ENCODE results near the gene ATP6V0B. TPM values are rescaled to one million over a fixed set of nuclear protein-coding genes. Genes with fewer than 3 reads are reported as not detected.

ATP6V0B gene
- total and polyA plus RNA-seq, 5 experiments from 2014 or later, result 55.8 to 213 (median 149) TPM

- Mint-ChIP-seq H3K9me3 (no peaks in the 10 kb centered on the region), H3K4me3 (peak overlapping the region; percentile 87 to 96 (median 94)), H3K27ac (peak overlapping the region in 8 of 10 donors; percentile 28 to 91 (median 57)), H3K27me3 (peaks cover 0 to 2% (median 0%) of the 10 kb centered on the region in 5 donors), H3K4me1 (peaks cover 15 to 20% (median 18%) of the 10 kb centered on the region in 4 donors), H3K36me3 (no peaks in the 10 kb centered on the region)
- POLR2A ChIA-PET, result interaction anchor here (1.3 kb wide), 1 partner anchor 16 kb away, joined by 4 read pairs; no protein-coding TSS in a partner anchor
- DNase-seq (no peak), ATAC-seq (no peak)
Observed at GRCh38 chr1:43992232-43992995, 17.7 kb downstream of the ATP6V0B start.

DNA sequence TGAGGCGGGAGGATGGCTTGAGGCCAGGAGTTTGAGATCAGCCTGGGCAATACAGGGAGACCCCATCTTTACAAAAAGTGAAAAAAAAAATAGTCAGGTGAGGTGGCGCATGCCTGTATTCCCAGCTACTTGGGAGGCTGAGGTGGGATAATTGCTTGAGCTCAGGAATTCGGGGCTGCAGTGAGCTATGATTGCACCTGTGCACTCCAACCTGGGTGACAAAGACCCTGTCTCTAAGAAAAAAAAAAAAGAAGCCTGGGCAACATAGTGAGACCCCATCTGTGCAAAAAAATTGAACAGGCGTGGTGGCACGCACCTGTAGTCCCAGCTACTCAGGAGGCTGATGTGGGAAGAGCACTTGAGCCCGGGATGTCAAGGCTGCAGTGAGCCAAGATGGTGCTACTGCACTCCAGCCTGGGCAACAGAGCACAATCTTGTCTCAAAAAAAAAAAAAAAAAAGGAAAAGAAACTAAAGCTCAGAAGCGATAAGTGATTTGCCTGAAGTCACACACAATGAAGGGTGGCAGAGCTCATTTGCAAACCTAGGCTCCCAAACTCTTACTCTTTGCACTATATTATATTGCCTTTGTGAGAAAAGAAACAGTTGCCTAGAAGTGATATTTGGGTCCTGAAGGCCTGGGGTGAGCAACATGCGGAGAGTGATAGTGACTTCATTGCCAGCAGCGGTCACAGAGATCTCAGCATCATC lies 18.6 kb downstream of the ATP6V0B start:
- no peaks in the 10 kb centered on the region for H3K36me3 Mint-ChIP-seq
- no peak for DNase-seq
- H3K9me3 Mint-ChIP-seq, result no peaks in the 10 kb centered on the region
- H3K4me3 Mint-ChIP-seq, result peak overlapping the region in 5 of 10 donors; percentile 47 to 95 (median 87)
- no peak overlapping the region for H3K27ac Mint-ChIP-seq
- no peak for ATAC-seq
- POLR2A ChIA-PET, result no interaction called here
- peaks cover 15 to 20% (median 18%) of the 10 kb centered on the region in 4 donors for H3K4me1 Mint-ChIP-seq
- H3K27me3 Mint-ChIP-seq, result peaks cover 0 to 2% (median 0%) of the 10 kb centered on the region in 5 donors

DNA sequence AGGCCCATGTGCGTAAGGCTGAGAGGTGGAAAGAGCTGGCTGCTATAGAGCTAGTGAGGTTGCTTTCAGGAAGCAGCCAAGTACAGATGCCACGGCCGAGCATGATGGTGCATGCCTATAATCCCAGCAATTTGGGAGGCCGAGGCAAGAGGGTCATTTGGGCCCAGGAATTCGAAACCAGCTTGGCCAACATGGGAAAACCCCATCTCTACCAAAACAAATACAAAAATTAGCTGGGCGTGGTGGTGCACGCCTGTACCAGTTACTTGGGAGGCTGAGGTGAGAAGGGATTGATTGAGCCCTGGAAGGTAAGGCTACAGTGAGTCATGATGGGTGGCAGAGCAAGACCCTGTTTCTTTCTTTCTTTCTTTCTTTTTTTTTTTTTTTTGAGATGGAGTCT lies 19.3 kb downstream of the ATP6V0B start:
- ATAC-seq (no peak), DNase-seq (no peak)
- no peaks in the 10 kb centered on the region for H3K9me3 Mint-ChIP-seq
- peaks cover 0 to 2% (median 0%) of the 10 kb centered on the region in 5 donors for H3K27me3 Mint-ChIP-seq
- peaks cover 17 to 20% (median 18%) of the 10 kb centered on the region in 4 donors for H3K4me1 Mint-ChIP-seq
- no peaks in the 10 kb centered on the region for H3K36me3 Mint-ChIP-seq
- POLR2A ChIA-PET, result no interaction called here
- H3K27ac Mint-ChIP-seq, result no peak overlapping the region
- H3K4me3 Mint-ChIP-seq, result no peak overlapping the region

- H3K9me3 Mint-ChIP-seq, result no peaks in the 10 kb centered on the region
- H3K4me3 Mint-ChIP-seq, result no peak overlapping the region
- H3K4me1 Mint-ChIP-seq, result peaks cover 16 to 20% (median 18%) of the 10 kb centered on the region in 4 donors
- ATAC-seq (no peak), DNase-seq (no peak)
- POLR2A ChIA-PET, result no interaction called here
- no peaks in the 10 kb centered on the region for H3K36me3 Mint-ChIP-seq
- peak overlapping the region in 2 of 10 donors; percentile 5 to 71 for H3K27ac Mint-ChIP-seq
- peaks cover 0 to 2% (median 0%) of the 10 kb centered on the region in 5 donors for H3K27me3 Mint-ChIP-seq
Observed at GRCh38 chr1:43994794-43995790, 20.3 kb downstream of the ATP6V0B start.

- Mint-ChIP-seq H3K36me3 (no peaks in the 10 kb centered on the region), H3K27me3 (peaks cover 0 to 2% (median 0%) of the 10 kb centered on the region in 5 donors), H3K4me3 (no peak overlapping the region), H3K4me1 (peaks cover 14 to 16% (median 15%) of the 10 kb centered on the region in 4 donors), H3K27ac (peak overlapping the region in 1 of 10 donors; percentile 20), H3K9me3 (no peaks in the 10 kb centered on the region)
- POLR2A ChIA-PET, result no interaction called here
- ATAC-seq (no peak), DNase-seq (no peak)
Observed at GRCh38 chr1:43995984-43996732, 21.4 kb downstream of the ATP6V0B start.

DNA sequence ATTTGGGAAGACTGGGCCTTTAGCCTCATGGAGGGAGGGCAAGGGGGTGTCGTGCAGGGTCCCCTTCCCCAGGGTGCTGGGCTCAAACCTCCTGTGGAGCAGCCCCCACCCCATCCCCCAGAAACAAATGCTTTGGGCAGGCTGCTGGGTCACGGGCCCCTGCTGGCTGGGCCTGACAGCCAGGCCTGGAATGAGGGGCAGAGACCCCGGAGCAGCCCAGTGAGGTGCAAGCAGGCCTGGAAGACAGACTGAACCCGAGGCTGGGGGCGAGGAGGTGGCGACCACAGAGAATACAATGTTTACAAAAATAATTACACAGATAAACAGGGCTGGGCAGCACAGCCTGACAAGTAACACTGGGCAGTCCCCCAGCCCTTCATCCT lies 22.0 kb downstream of the ATP6V0B start:
- ATAC-seq (no peak), DNase-seq (no peak)
- H3K36me3 Mint-ChIP-seq, result no peaks in the 10 kb centered on the region
- peaks cover 0 to 2% (median 0%) of the 10 kb centered on the region in 5 donors for H3K27me3 Mint-ChIP-seq
- H3K27ac Mint-ChIP-seq, result no peak overlapping the region
- peaks cover 10 to 14% (median 12%) of the 10 kb centered on the region in 4 donors for H3K4me1 Mint-ChIP-seq
- H3K9me3 Mint-ChIP-seq, result no peaks in the 10 kb centered on the region
- no peak overlapping the region for H3K4me3 Mint-ChIP-seq
- POLR2A ChIA-PET, result no interaction called here

DNA sequence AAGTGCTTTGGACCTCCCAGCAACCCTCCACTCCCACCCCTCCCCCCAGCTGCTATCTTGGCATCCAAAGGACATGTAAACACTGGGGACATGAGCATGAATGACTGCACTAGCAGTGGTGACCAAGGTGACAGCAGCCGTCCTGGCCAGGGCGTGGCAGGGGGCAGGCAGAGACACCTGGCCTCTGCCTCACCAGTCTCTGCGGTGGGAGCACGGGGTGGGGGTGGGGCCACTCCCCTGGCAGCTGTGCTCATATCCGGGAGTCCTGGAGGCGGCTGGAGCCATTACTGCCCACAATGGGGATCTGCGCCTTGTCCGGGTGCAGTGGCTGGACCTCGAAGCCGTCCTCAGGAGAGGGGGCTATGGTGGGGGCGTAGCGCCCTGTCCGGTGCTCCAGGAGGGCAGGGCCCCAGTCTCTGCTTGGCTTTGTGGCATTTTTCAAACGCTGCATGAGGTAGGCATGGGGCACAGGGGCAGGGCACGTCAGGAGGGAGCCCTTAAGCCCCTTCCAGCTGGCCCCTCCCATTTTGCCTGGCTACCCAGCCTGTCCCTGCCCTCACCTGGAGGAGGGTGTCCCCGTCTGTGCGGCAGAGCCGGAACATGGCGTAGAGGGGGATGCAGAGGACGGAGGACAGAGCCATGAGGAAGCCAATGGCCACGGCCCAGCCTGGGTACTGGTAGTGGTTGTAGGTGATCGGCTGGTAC lies 22.7 kb downstream of the ATP6V0B start:
- Mint-ChIP-seq H3K9me3 (no peaks in the 10 kb centered on the region), H3K27ac (no peak overlapping the region), H3K27me3 (peaks cover 0 to 2% (median 0%) of the 10 kb centered on the region in 5 donors), H3K4me1 (peaks cover 4 to 9% (median 6%) of the 10 kb centered on the region in 4 donors), H3K36me3 (no peaks in the 10 kb centered on the region), H3K4me3 (no peak overlapping the region)
- DNase-seq (no peak), ATAC-seq (no peak)
- POLR2A ChIA-PET, result interaction anchor here (0.6 kb wide), 1 partner anchor 8 kb away, joined by 3 read pairs; no protein-coding TSS in a partner anchor

DNA sequence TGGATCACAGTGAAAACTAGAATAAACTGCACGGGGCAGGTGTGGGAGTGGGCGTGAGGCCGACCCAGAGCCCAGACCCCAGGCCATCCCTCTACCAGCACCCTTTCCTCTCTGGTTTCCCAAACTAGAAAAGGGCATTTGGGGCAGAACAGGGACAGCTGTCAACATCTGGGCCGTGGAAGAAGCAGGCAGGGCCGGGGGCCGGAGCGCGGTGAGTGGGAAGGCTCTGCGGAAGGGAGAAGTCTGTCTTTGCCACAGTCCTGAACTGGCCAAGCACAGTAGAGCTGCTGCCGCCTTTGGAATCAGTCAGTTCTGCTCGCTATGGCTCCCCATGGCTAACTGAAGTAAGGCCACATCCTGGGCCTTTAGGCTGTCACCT lies 23.2 kb downstream of the ATP6V0B start:
- no peaks in the 10 kb centered on the region for H3K9me3 Mint-ChIP-seq

GRCh38 chr1:43999455-43999854 lies 24.7 kb downstream of the ATP6V0B start:
- Mint-ChIP-seq H3K9me3 (no peaks in the 10 kb centered on the region), H3K27me3 (peaks cover 0 to 2% (median 0%) of the 10 kb centered on the region in 5 donors), H3K4me3 (no peak overlapping the region), H3K4me1 (peaks cover 0 to 4% (median 0%) of the 10 kb centered on the region in 4 donors), H3K36me3 (no peaks in the 10 kb centered on the region), H3K27ac (no peak overlapping the region)
- DNase-seq, result no peak
- ATAC-seq, result no peak
- POLR2A ChIA-PET, result interaction anchor here (1.2 kb wide), 1 partner anchor 24 kb away, joined by 9 read pairs; the partner anchor contains the start of gene ATP6V0B

More for the DNA sequence above, 23.2 kb downstream of the ATP6V0B start:
- H3K27me3 Mint-ChIP-seq, result peaks cover 0 to 2% (median 0%) of the 10 kb centered on the region in 5 donors
- DNase-seq, result no peak
- H3K27ac Mint-ChIP-seq, result no peak overlapping the region
- no peaks in the 10 kb centered on the region for H3K36me3 Mint-ChIP-seq
- H3K4me1 Mint-ChIP-seq, result peaks cover 0 to 4% (median 3%) of the 10 kb centered on the region in 4 donors
- POLR2A ChIA-PET, result no interaction called here
- no peak overlapping the region for H3K4me3 Mint-ChIP-seq
- no peak for ATAC-seq

DNA sequence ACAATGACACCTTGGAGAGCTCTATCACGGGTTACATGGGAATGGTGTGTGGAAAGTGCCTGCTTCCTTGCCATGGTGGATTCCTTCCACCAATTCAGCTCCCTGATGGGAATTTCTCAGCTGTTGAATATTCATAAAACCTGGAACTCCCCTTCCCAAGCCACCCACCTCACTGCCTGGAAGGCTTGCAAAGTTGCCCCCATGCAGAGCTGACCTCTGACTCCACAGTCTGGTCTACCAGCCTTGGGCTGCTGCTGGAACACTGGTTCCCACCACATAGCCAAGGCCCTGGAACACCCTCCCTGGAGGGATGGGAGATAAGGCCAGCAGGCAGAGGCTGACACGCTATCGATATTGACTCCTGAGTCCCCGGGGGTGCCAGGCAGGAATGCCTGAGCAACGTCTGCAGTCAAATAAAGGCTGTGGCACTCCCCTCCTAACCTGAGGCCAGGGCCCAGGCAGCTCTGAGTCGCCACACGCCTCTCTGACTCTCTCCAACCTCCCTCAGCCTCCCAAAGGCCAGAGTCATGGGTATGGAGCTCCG lies 25.4 kb downstream of the ATP6V0B start:
- H3K9me3 Mint-ChIP-seq, result no peaks in the 10 kb centered on the region
- ATAC-seq, result no peak
- no peak overlapping the region for H3K27ac Mint-ChIP-seq
- no peak overlapping the region for H3K4me3 Mint-ChIP-seq
- H3K27me3 Mint-ChIP-seq, result peaks cover 0 to 2% (median 0%) of the 10 kb centered on the region in 5 donors
- H3K36me3 Mint-ChIP-seq, result no peaks in the 10 kb centered on the region
- H3K4me1 Mint-ChIP-seq, result peaks cover 0 to 2% (median 0%) of the 10 kb centered on the region in 4 donors
- POLR2A ChIA-PET, result interaction anchor here (1.2 kb wide), 1 partner anchor 25 kb away, joined by 9 read pairs; the partner anchor contains the start of gene ATP6V0B
- DNase-seq, result no peak

- no peaks in the 10 kb centered on the region for H3K27me3 Mint-ChIP-seq
- no peak for DNase-seq
- H3K4me3 Mint-ChIP-seq, result no peak overlapping the region
- H3K36me3 Mint-ChIP-seq, result no peaks in the 10 kb centered on the region
- POLR2A ChIA-PET, result no interaction called here
- peak overlapping the region in 1 of 10 donors; percentile 49 for H3K27ac Mint-ChIP-seq
- H3K9me3 Mint-ChIP-seq, result no peaks in the 10 kb centered on the region
- no peak for ATAC-seq
- H3K4me1 Mint-ChIP-seq, result peaks cover 0 to 2% (median 0%) of the 10 kb centered on the region in 4 donors
Observed at GRCh38 chr1:44002165-44002564, 27.4 kb downstream of the ATP6V0B start.
